Hepatocyte (in vitro differentiated cells): ENCODE measurements around the gene MCRS1. TPM values are rescaled to one million over a fixed set of nuclear protein-coding genes. Genes with fewer than 3 reads are reported as not detected.

Experiments used
- DNase-seq: peaks from one replicate; pipeline ENCODE4 v3.0.0-alpha.2; 2016; ENCODE audit warnings: low spot score
- H2AFZ ChIP-seq: fragments of 200-600 bp; sonication (generic); 2 replicates; pipeline ENCODE4 v1.6.0; 2016; ENCODE audit warnings: antibody characterized with exemption, mild to moderate bottlenecking
- H3K27ac ChIP-seq: fragments of 200-600 bp; sonication (generic); 2 replicates; pipeline ENCODE4 v1.5.1; 2016; ENCODE audit warnings: mild to moderate bottlenecking
- H3K27me3 ChIP-seq: fragments of 200-600 bp; sonication (generic); 2 replicates; pipeline ENCODE4 v1.6.1; 2016
- H3K36me3 ChIP-seq: fragments of 200-600 bp; sonication (generic); replicated peaks from 2 replicates; pipeline ENCODE4 v1.5.1; 2016; ENCODE audit warnings: low read depth; ENCODE audit not compliant: insufficient read depth
- H3K4me1 ChIP-seq: fragments of 200-600 bp; sonication (generic); 2 replicates; pipeline ENCODE4 v1.5.1; 2016; ENCODE audit warnings: mild to moderate bottlenecking, moderate library complexity; ENCODE audit not compliant: insufficient read depth
- H3K4me2 ChIP-seq: fragments of 200-600 bp; sonication (generic); 2 replicates; pipeline ENCODE4 v1.6.0; 2016
- H3K4me3 ChIP-seq: fragments of 200-600 bp; sonication (generic); 2 replicates; pipeline ENCODE4 v1.5.1; 2016; ENCODE audit warnings: mild to moderate bottlenecking
- H3K79me2 ChIP-seq: fragments of 200-600 bp; sonication (generic); 2 replicates; pipeline ENCODE4 v1.6.0; 2017; ENCODE audit warnings: mild to moderate bottlenecking
- H3K9me2 ChIP-seq: fragments of 200-600 bp; sonication (generic); replicated peaks from 2 replicates; pipeline ENCODE4 v1.6.0; 2017; ENCODE audit warnings: mild to moderate bottlenecking; ENCODE audit not compliant: insufficient read depth
- H3K9me3 ChIP-seq: fragments of 200-600 bp; sonication (generic); 2 replicates; pipeline ENCODE4 v1.5.1; 2016; ENCODE audit warnings: low read depth, mild to moderate bottlenecking
- H4K20me1 ChIP-seq: fragments of 200-600 bp; sonication (generic); 2 replicates; pipeline ENCODE4 v1.6.0; 2016; ENCODE audit warnings: mild to moderate bottlenecking; ENCODE audit not compliant: insufficient read depth, poor library complexity, severe bottlenecking
- CTCF ChIP-seq: fragments of 200-600 bp; sonication (generic); IDR thresholded peaks from 2 replicates; pipeline ENCODE4 v1.5.1; 2016; ENCODE audit warnings: antibody characterized with exemption, mild to moderate bottlenecking; ENCODE audit not compliant: poor library complexity
- EZH2 ChIP-seq: fragments of 200-600 bp; sonication (generic); IDR thresholded peaks from 2 replicates; pipeline ENCODE4 v1.6.1; 2016; ENCODE audit warnings: antibody characterized with exemption, mild to moderate bottlenecking, borderline replicate concordance
- EZH2phosphoT487 ChIP-seq: fragments of 200-600 bp; sonication (generic); IDR thresholded peaks from one replicate; pipeline ENCODE4 v1.6.1; 2018; ENCODE audit warnings: antibody characterized with exemption, mild to moderate bottlenecking, low read depth, moderate library complexity; ENCODE audit not compliant: unreplicated experiment, severe bottlenecking
- WGBS: methylation state at CpG from one replicate; pipeline ENCODE4 v1.1.6; 2016; ENCODE audit warnings: low lambda C conversion rate; ENCODE audit errors: missing lambda C conversion rate; 5-methylcytosine and 5-hydroxymethylcytosine counted together
- polyA plus RNA-seq: library from polyadenylated mRNA; unstranded; fragments of >200 nt; fragmentation: Nextera tagmentation; extraction: Ambion mirVana; gene quantifications from 2 replicates; pipeline ENCODE4 v1.2.1, GENCODE V29; 2016
- total RNA-seq: library from RNA; depleted of rRNA; stranded (reverse); fragments of >200 nt; gene quantifications from 2 replicates; pipeline ENCODE4 v1.2.3, GENCODE V29; 2014

MCRS1 gene
- total and polyA plus RNA-seq, 2 experiments from 2014 or later = 51.4 to 57.7 TPM

GRCh38 chr12:49541140-49541861 is 26.6 kb downstream of the MCRS1 start:
- Histone ChIP-seq H3K9me3 (no peaks in the 10 kb centered on the region), H4K20me1 (no peaks in the 10 kb centered on the region), H3K4me3 (no peak overlapping the region), H3K27ac (no peak overlapping the region), H3K9me2 (no peaks in the 10 kb centered on the region), H2AFZ (no peak overlapping the region), H3K36me3 (no peaks in the 10 kb centered on the region), H3K27me3 (peaks cover 77% of the 10 kb centered on the region), H3K4me2 (no peak overlapping the region), H3K4me1 (peaks cover 15% of the 10 kb centered on the region), H3K79me2 (no peaks in the 10 kb centered on the region)
- no peak for DNase-seq
- WGBS = 83% methylated on average over 17 of the region's 18 CpGs
- no peak for TF ChIP-seq EZH2phosphoT487
- TF ChIP-seq EZH2 = no peak
- no peak for TF ChIP-seq CTCF

GRCh38 chr12:49540229-49541139 is 27.5 kb downstream of the MCRS1 start:
- H4K20me1 ChIP-seq = no peaks in the 10 kb centered on the region
- H3K9me3 ChIP-seq = no peaks in the 10 kb centered on the region
- DNase-seq = no peak
- 69% methylated on average over 21 of the region's 21 CpGs for WGBS
- TF ChIP-seq EZH2 = no peak
- no peak for TF ChIP-seq CTCF
- no peak for TF ChIP-seq EZH2phosphoT487
- no peak overlapping the region for H2AFZ ChIP-seq
- H3K79me2 ChIP-seq = no peaks in the 10 kb centered on the region
- H3K4me1 ChIP-seq = peaks cover 15% of the 10 kb centered on the region
- no peaks in the 10 kb centered on the region for H3K36me3 ChIP-seq
- peaks cover 77% of the 10 kb centered on the region for H3K27me3 ChIP-seq
- H3K4me3 ChIP-seq = no peak overlapping the region
- no peaks in the 10 kb centered on the region for H3K9me2 ChIP-seq
- H3K4me2 ChIP-seq = no peak overlapping the region
- no peak overlapping the region for H3K27ac ChIP-seq

GRCh38 chr12:49539406-49540228 is 28.3 kb downstream of the MCRS1 start:
- Histone ChIP-seq H3K4me1 (peaks cover 15% of the 10 kb centered on the region), H3K36me3 (no peaks in the 10 kb centered on the region), H3K27ac (no peak overlapping the region), H4K20me1 (no peaks in the 10 kb centered on the region), H3K9me2 (no peaks in the 10 kb centered on the region), H3K4me2 (no peak overlapping the region), H3K4me3 (no peak overlapping the region), H3K9me3 (no peaks in the 10 kb centered on the region), H2AFZ (no peak overlapping the region), H3K27me3 (peaks cover 71% of the 10 kb centered on the region), H3K79me2 (no peaks in the 10 kb centered on the region)
- 18% methylated on average over 25 of the region's 47 CpGs for WGBS
- TF ChIP-seq EZH2 (peak; percentile 95), EZH2phosphoT487 (peak; percentile 74), CTCF (no peak)
- DNase-seq = peak; percentile 7
